Adipose tissue (tissue), 3 donors: ENCODE measurements around the gene FGF1. TPM values are rescaled to one million over a fixed set of nuclear protein-coding genes. Genes with fewer than 3 reads are reported as not detected.

Source experiments
- H3K27ac ChIP-seq: one replicate; pipeline ENCODE4 v1.5.1; 2013; ENCODE audit warnings: low read depth, low read length
- WGBS, 3 donors: extraction: QIAGEN DNeasy Blood & Tissue Kit; methylation state at CpG; one replicate each; pipeline ENCODE4 v1.1.7; 2013; 5-methylcytosine and 5-hydroxymethylcytosine counted together
- polyA plus RNA-seq, 3 donors: library from polyadenylated mRNA; stranded (reverse); fragments of 200-250 nt; gene quantifications; one replicate each; pipeline ENCODE4 v1.2.3, GENCODE V29; 2013
- donor health status: healthy with polysubstance abuse.
- donor health status: Bipolar disorder and iron deficiency.
- donor health status: healthy.

The FGF1 gene
- polyA plus RNA-seq, 3 donors, result 0.75 to 2.5 (median 2.4) TPM

GRCh38 chr5:142569905-142570304, 116.0 kb downstream of the FGF1 start:
- H3K27ac ChIP-seq, result no peak overlapping the region

GRCh38 chr5:142568996-142569335, 116.9 kb downstream of the FGF1 start:
- WGBS, 3 donors, result 89 to 93% (median 93%) methylated on average over 3 of the region's 3 CpGs
- no peak overlapping the region for H3K27ac ChIP-seq

More at GRCh38 chr5:142569905-142570304, 116.0 kb downstream of the FGF1 start:
- 68 to 75% (median 73%) methylated on average over 6 of the region's 6 CpGs for WGBS, 3 donors

GRCh38 chr5:142568283-142568995, 117.5 kb downstream of the FGF1 start:
- 52 to 62% (median 57%) methylated on average over 10 of the region's 10 CpGs for WGBS, 3 donors
- H3K27ac ChIP-seq, result no peak overlapping the region

- H3K27ac ChIP-seq, result no peak overlapping the region
- WGBS, 3 donors, result 73 to 88% (median 86%) methylated on average over 7 of the region's 7 CpGs
These were observed 124.3 kb downstream of the FGF1 start for GRCh38 chr5:142561486-142562097.

- 79 to 95% (median 79%) methylated on average over 2 of the region's 2 CpGs for WGBS, 3 donors
- no peak overlapping the region for H3K27ac ChIP-seq
These were observed 124.9 kb downstream of the FGF1 start for GRCh38 chr5:142561029-142561428.

- 46 to 50% (median 47%) methylated on average over 6 of the region's 6 CpGs for WGBS, 3 donors
- H3K27ac ChIP-seq, result no peak overlapping the region
These were observed 133.8 kb downstream of the FGF1 start for GRCh38 chr5:142552107-142552506.

- WGBS, 3 donors, result 6 to 11% (median 8%) methylated on average over 30 to 31 of the region's 31 CpGs
- no peak overlapping the region for H3K27ac ChIP-seq
These were observed 134.4 kb downstream of the FGF1 start for GRCh38 chr5:142551338-142552067.

GRCh38 chr5:142550471-142550870, 135.4 kb downstream of the FGF1 start:
- WGBS, 3 donors, result 85 to 97% (median 96%) methylated on average over 2 of the region's 2 CpGs
- no peak overlapping the region for H3K27ac ChIP-seq

GRCh38 chr5:142549834-142550233, 136.1 kb downstream of the FGF1 start:
- 36 to 65% (median 65%) methylated on average over 2 of the region's 2 CpGs for WGBS, 3 donors
- H3K27ac ChIP-seq, result no peak overlapping the region

- WGBS, 3 donors, result 22 to 31% (median 26%) methylated on average over 5 of the region's 5 CpGs
- no peak overlapping the region for H3K27ac ChIP-seq
These were observed 137.1 kb downstream of the FGF1 start for GRCh38 chr5:142548739-142549275.

- WGBS, 3 donors, result 68 to 88% (median 88%) methylated on average over 9 of the region's 9 CpGs
- no peak overlapping the region for H3K27ac ChIP-seq
These were observed 138.2 kb downstream of the FGF1 start for GRCh38 chr5:142547445-142548380.

- WGBS, 3 donors, result 56 to 66% (median 59%) methylated on average over 3 of the region's 3 CpGs
- H3K27ac ChIP-seq, result no peak overlapping the region
These were observed 140.1 kb downstream of the FGF1 start for GRCh38 chr5:142545650-142546322.

GRCh38 chr5:142544946-142545649, 140.8 kb downstream of the FGF1 start:
- 76 to 86% (median 79%) methylated on average over 3 of the region's 3 CpGs for WGBS, 3 donors
- no peak overlapping the region for H3K27ac ChIP-seq

- WGBS, 3 donors, result 64 to 91% (median 88%) methylated on average over 8 of the region's 8 CpGs
These were observed 141.7 kb downstream of the FGF1 start for GRCh38 chr5:142544071-142544753.

GRCh38 chr5:142542906-142543305, 143.0 kb downstream of the FGF1 start:
- 44 to 56% (median 47%) methylated on average over 3 of the region's 3 CpGs for WGBS, 3 donors
- no peak overlapping the region for H3K27ac ChIP-seq

More at GRCh38 chr5:142544071-142544753, 141.7 kb downstream of the FGF1 start:
- no peak overlapping the region for H3K27ac ChIP-seq
